GM11168 (cell line): Measurements from ENCODE around the gene ACSBG1.
"Not testable (repeated sequence)": the region's sequence is repeated elsewhere in the genome, so short reads cannot be mapped to it uniquely, and the experiment has no call there.

ENCODE experiments used
- in situ Hi-C: fragments of 300-500 bp; cut with MboI; formaldehyde crosslinking; loops from one replicate; pipeline ENCODE4 v1.12.0; 2022; ENCODE audit warnings: low sequenced_read_pairs; ENCODE audit not compliant: unreplicated experiment

The ACSBG1 gene

GRCh38 chr15:78255421-78256043, 21.2 kb upstream of the ACSBG1 start:
- in situ Hi-C loops: no loop called here

- in situ Hi-C loops: no loop called here
Observed at GRCh38 chr15:78251136-78251535, 16.8 kb upstream of the ACSBG1 start.

GRCh38 chr15:78249131-78249530, 14.8 kb upstream of the ACSBG1 start:
- in situ Hi-C loops: no loop called here

GRCh38 chr15:78247911-78248310, 13.5 kb upstream of the ACSBG1 start:
- in situ Hi-C loops: no loop called here

GRCh38 chr15:78245976-78246620, 11.7 kb upstream of the ACSBG1 start:
- in situ Hi-C loops: not testable (repeated sequence)

- in situ Hi-C loops: not testable (repeated sequence)
Observed at GRCh38 chr15:78245392-78245791, 11.0 kb upstream of the ACSBG1 start.

- in situ Hi-C loops: no loop called here
Observed at GRCh38 chr15:78244893-78245292, 10.5 kb upstream of the ACSBG1 start.

GRCh38 chr15:78244101-78244500, 9.7 kb upstream of the ACSBG1 start:
- in situ Hi-C loops: no loop called here

GRCh38 chr15:78243491-78243941, 9.2 kb upstream of the ACSBG1 start:
- in situ Hi-C loops: no loop called here

GRCh38 chr15:78243058-78243457, 8.7 kb upstream of the ACSBG1 start:
- in situ Hi-C loops: no loop called here

- in situ Hi-C loops: no loop called here
Observed at GRCh38 chr15:78242128-78242527, 7.8 kb upstream of the ACSBG1 start.

GRCh38 chr15:78241017-78241416, 6.7 kb upstream of the ACSBG1 start:
- in situ Hi-C loops: no loop called here

- in situ Hi-C loops: loop anchor here (10.0 kb wide), 2 partner anchors 125 to 275 kb away; no protein-coding TSS in a partner anchor
Observed at GRCh38 chr15:78239811-78240210, 5.4 kb upstream of the ACSBG1 start.

- in situ Hi-C loops: loop anchor here (10.0 kb wide), 2 partner anchors 122 to 272 kb away; no protein-coding TSS in a partner anchor
Observed at GRCh38 chr15:78237146-78237545, 2.8 kb upstream of the ACSBG1 start.

GRCh38 chr15:78236491-78236890, 2.1 kb upstream of the ACSBG1 start:
- in situ Hi-C loops: loop anchor here (10.0 kb wide), 2 partner anchors 122 to 272 kb away; no protein-coding TSS in a partner anchor

GRCh38 chr15:78233496-78233895, 869 bp downstream of the ACSBG1 start:
- in situ Hi-C loops: loop anchor here (5.0 to 10.0 kb wide), 3 partner anchors 36 to 269 kb away; no protein-coding TSS in a partner anchor

GRCh38 chr15:78232951-78233350, 1.4 kb downstream of the ACSBG1 start:
- in situ Hi-C loops: loop anchor here (5.0 to 10.0 kb wide), 3 partner anchors 36 to 268 kb away; no protein-coding TSS in a partner anchor

GRCh38 chr15:78229431-78230406, 4.6 kb downstream of the ACSBG1 start:
- in situ Hi-C loops: loop anchor here (5.0 to 10.0 kb wide), 3 partner anchors 32 to 265 kb away; no protein-coding TSS in a partner anchor

GRCh38 chr15:78228356-78228996, 5.9 kb downstream of the ACSBG1 start:
- in situ Hi-C loops: no loop called here
